Left cardiac atrium (tissue), 4 donors: ENCODE data around the gene SURF4. TPM values are rescaled to one million over a fixed set of nuclear protein-coding genes. Genes with fewer than 3 reads are reported as not detected.
"Not testable (repeated sequence)": the region's sequence is repeated elsewhere in the genome, so short reads cannot be mapped to it uniquely, and the experiment has no call there.

Source experiments
- ATAC-seq, 2 donors: fragments of 200-7000 bp; cut with Tn5 transposase; one replicate each; pipeline ENCODE4 v1.9.1; 2020; ENCODE audit warnings: mild to moderate bottlenecking in 2 of 2, moderate library complexity in 2 of 2
- DNase-seq: peaks from one replicate; pipeline ENCODE4 v3.0.0-alpha.2; 2020
- intact Hi-C, 2 donors: fragments of 100-400 bp; cut with DNase I; formaldehyde crosslinking; loops; one replicate each; pipeline versions ENCODE4 v1.14.1 to v1.15.1; 2022 to 2023
- total RNA-seq, 2 donors: library from RNA; stranded (reverse); fragmentation: NEBNext Ultra II Directional; extraction: Animal tissue kit (Norgen Biotek cat#: 25700); gene quantifications; one replicate each; pipeline ENCODE4 v1.2.1, GENCODE V29; 2021
- donor health status: DM: no; HTN: yes; CAD: no.
- donor health status: DM: no; HTN: yes; CAD: no; lungs with severe emphysema.
- donor health status: DM: yes; HTN: yes; CAD: no.
- donor health status: Dilated cardiomyopathy.

Gene SURF4
- total RNA-seq, 2 donors from 2014 or later: 95.4 to 127 TPM

DNA sequence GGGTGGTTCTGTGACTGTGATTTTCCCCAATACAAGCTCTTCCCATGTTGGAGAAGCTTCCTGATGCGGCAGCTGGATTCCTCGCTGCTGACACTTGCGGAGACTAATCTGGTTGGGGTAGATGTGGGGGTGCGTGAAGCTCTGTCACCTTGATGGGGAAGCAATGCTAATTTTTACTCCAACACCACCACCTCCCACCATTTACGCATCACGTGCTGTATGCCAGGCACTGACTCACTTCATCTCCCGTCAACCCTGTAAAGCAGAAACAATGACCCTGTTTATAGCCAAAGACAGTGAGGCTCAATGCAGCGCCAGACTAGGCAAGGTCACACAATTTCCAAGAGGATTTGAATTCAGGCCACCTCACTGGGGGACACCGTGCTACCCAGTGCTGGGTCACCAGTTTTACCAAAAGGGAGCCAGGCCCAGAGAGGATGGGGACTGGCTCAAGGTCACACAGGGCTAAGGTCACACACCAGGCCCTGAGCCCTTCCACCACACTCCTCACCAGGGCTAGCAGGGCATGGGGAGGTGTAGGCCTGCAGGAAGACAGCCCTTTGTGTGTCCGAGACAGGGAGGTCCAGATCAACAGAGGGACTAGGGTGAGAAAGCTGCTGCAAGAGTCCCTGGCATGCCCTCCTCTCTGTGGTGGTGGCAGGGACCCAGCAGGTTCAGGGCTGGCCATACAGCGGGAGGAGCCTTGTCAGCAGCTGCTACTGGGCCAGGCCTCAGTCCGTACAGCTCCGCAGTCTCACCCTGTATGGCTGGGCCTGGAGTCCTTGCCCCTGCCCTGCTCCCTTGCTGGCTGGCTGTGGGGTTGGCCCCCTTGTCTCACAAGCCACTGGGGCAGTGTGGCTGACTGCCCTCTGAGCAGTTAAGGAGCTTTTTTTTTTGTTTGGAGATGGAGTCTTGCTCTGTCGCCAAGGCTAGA is 3.6 kb upstream of the SURF4 start:
- no peak for DNase-seq
- ATAC-seq: no peak
- intact Hi-C loops: loop anchor here in 1 of 2 donors (5.0 kb wide), 1 partner anchor 38 kb away; the partner anchor contains the start of gene REXO4

GRCh38 chr9:133378408-133378962 is 2.6 kb upstream of the SURF4 start:
- intact Hi-C loops: loop anchor here in 1 of 2 donors (5.0 kb wide), 1 partner anchor 39 kb away; the partner anchor contains the start of gene REXO4
- ATAC-seq: no peak
- DNase-seq: no peak

- no peak for DNase-seq
- no peak for ATAC-seq
Observed at GRCh38 chr9:133377721-133378216, 1.9 kb upstream of the SURF4 start.

DNA sequence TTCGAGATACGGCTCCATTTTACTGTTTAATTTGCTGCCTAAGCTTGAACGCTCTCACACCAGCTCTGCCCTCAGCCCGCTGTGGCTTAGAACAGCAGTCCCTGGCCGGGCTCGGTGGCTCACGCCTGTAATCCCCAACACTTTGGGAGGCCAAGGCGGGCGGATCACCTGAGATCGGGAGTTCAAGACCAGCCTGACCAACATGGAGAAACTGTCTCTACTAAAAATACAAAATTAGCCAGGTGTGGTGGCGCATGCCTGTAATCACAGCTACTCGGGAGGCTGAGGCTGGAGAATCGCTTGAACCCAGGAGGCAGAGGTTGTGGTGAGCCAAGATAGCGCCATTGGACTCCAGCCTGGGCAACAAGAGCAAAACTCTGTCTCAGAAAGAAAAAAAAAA is 1.4 kb upstream of the SURF4 start:
- not testable (repeated sequence) for DNase-seq, ATAC-seq
- intact Hi-C loops: loop anchor here in 1 of 2 donors (5.0 kb wide), 1 partner anchor 40 kb away; the partner anchor contains the start of gene REXO4

More at GRCh38 chr9:133377721-133378216, 1.9 kb upstream of the SURF4 start:
- intact Hi-C loops: loop anchor here in 1 of 2 donors (5.0 kb wide), 1 partner anchor 40 kb away; the partner anchor contains the start of gene REXO4

DNA sequence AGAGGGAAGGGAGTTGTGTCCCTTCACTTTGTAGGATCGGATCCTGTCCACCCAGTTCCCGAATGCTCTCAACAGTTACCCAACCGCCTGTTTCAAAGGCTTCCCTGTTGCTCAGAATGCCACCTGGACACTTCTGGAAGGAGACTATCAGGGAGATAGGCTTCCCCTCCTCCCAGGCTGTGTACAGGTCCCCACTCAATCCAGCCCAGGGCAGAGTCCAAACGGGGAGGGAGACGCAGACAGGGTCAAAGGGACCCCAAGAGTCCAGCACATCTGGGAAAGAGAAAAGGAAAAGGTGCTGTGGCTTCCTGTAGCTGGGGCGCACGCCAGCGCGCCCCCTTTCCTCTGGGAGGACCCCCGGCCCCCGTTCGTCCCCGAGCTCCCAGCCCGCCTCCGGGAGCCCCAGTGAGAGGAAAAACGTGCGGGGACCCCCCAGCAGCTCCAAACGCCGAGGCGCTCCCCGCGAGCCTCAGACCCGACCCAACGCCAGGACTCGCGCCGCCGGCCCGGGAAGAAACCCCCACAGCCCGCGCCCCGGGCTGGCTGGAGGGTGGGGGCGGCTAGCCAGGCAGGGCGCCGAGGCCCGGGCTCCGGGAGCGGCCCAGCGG is 640 bp downstream of the SURF4 start:
- ATAC-seq (peak; percentile 4 to 22), DNase-seq (peak; percentile 38)
- intact Hi-C loops: loop anchor here in 1 of 2 donors (5.0 kb wide), 1 partner anchor 42 kb away; the partner anchor contains the start of gene REXO4

DNA sequence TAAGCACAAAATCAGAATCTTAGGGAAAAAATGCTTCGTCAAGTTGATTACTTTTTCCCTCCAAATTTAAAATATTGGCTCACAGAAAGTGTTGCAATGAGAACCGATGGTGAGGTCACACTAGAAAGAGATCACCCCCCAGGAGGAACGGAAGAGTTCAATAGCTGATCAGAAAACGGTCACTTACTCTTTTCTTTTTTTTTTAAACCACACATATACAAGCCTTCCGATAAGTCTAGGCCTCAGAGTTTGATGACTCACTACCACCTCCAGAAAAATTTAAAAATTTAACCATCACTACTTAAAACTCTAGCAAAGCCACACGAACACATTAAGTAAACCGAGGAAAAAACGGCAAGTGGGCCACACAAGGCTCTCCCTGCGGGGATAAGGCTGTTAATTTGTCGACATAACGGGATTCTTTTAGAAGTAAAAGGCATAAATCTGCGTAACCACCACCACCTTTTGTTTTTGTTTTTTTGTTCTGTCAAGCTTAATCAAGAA is 1.2 kb downstream of the SURF4 start:
- intact Hi-C loops: loop anchor here in 1 of 2 donors (5.0 kb wide), 1 partner anchor 43 kb away; the partner anchor contains the start of gene REXO4
- DNase-seq (no peak), ATAC-seq (no peak)

DNA sequence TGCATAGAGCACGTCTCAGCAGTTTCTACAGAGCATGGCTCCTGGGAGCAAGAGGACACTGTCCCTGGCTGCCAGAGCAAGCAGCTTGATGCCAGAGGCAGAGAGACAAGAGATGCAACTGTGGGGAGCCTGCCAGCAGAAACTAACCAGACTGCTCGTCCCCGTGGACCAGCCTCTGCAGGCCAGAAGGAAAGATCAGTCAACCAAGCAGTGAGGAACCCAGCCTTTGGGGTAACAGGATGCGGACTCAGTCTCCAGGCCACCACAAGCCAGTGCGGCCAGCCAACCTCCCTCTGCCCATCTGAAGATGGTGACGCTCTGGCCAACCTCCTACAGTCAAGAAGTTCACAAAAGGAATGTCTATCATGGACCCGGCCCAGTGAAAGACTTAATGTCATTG is 3.7 kb downstream of the SURF4 start:
- intact Hi-C loops: no loop called here
- DNase-seq: no peak
- ATAC-seq: no peak

- intact Hi-C loops: no loop called here
- DNase-seq (no peak), ATAC-seq (no peak)
Observed at GRCh38 chr9:133371261-133371711, 4.6 kb downstream of the SURF4 start.

- ATAC-seq (no peak), DNase-seq (no peak)
- intact Hi-C loops: no loop called here
Observed at GRCh38 chr9:133370685-133371084, 5.2 kb downstream of the SURF4 start.

- intact Hi-C loops: no loop called here
- ATAC-seq (no peak), DNase-seq (no peak)
Observed at GRCh38 chr9:133369933-133370332, 5.9 kb downstream of the SURF4 start.

GRCh38 chr9:133369422-133369821 is 6.4 kb downstream of the SURF4 start:
- intact Hi-C loops: no loop called here
- DNase-seq (no peak), ATAC-seq (peak in 1 of 2 donors; percentile 21)

GRCh38 chr9:133368249-133368881 is 7.5 kb downstream of the SURF4 start:
- ATAC-seq (peak in 1 of 2 donors; percentile 34), DNase-seq (no peak)
- intact Hi-C loops: no loop called here

DNA sequence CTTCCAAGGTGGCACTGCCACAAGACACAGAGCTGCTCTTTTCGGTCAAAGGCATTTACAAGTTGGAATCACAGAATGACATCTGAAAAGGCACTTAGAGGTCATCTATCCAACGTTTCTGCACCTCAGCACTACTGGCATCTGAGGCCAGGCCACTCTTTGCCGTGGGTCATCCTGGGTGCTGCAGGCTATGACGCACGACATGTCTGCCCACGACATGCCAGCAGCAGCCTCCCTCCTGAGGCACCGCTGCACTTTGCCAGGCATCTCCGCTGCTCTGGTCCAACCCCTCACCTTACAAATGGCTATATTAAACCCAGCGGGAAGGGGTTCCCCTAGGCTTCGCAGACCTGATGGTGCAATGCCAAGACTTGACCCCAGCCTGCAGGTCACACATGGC is 8.1 kb downstream of the SURF4 start:
- no peak for ATAC-seq
- no peak for DNase-seq
- intact Hi-C loops: no loop called here

DNA sequence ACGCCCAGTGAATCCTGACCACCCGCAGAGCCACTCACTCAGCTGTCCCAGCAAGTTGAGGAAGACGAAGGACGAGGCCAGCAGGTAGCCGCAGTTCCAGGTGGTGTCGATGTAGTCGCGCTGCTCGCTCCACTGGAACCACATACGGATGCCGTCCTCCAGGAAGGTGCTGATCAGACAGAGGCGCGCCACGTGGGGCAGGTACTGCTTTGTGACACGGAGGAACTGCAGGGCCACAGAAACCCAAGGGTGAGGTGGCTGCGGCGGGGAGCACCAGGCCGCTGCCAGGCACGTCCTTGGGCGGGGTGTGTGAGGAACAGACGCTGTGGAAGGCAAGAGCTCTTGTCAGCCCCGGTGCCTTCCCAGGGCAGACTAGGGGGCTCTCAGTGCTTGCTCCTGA is 8.6 kb downstream of the SURF4 start:
- intact Hi-C loops: no loop called here
- DNase-seq (no peak), ATAC-seq (no peak)

DNA sequence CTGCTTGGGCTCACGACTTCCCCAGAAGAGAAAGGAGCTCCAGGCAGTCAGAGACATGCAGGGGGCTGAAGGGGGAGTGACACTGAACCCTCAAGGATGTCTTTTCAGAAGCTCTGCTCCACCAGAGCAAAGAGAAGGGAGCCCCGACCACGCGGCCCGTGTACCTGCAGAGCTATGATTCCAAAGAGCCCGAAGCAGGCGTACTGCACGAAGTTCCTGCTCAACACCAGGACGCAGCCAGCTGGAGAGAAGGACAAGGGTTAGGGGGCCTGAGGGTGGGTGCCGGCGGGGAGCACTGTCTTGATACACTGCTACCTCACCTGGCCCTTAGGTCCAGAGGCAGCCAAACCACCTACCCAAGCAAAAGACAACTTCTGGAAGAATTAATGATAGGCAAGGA is 9.4 kb downstream of the SURF4 start:
- intact Hi-C loops: no loop called here
- DNase-seq (no peak), ATAC-seq (no peak)

GRCh38 chr9:133362359-133363044 is 13.4 kb downstream of the SURF4 start:
- ATAC-seq: no peak
- intact Hi-C loops: no loop called here
- DNase-seq: no peak

GRCh38 chr9:133361507-133362092 is 14.3 kb downstream of the SURF4 start:
- DNase-seq (no peak), ATAC-seq (no peak)
- intact Hi-C loops: no loop called here
